Esophagus squamous epithelium (tissue), 5 donors: ENCODE data around the gene OLAH. TPM values are rescaled to one million over a fixed set of nuclear protein-coding genes. Genes with fewer than 3 reads are reported as not detected.

Experiments
- DNase-seq: peaks from one replicate; lab custom pipeline; 2025; lab: John Stamatoyannopoulos, UW
- H3K27ac ChIP-seq, 4 donors: fragments of 200-600 bp; sonication (generic); one replicate each; pipeline ENCODE4 v1.5.1; 2016 to 2019; ENCODE audit warnings: mild to moderate bottlenecking in 1 of 4
- H3K27me3 ChIP-seq, 4 donors: fragments of 200-600 bp; sonication (generic); 1 replicate in 3 of 4; 2 replicates in 1 of 4; pipeline versions ENCODE4 v1.5.1 to v1.6.0; 2017 to 2021; ENCODE audit warnings: antibody characterized with exemption in 1 of 4
- H3K36me3 ChIP-seq, 3 donors: fragments of 200-600 bp; sonication (generic); one replicate each; pipeline ENCODE4 v1.5.1; 2016 to 2019
- H3K4me1 ChIP-seq, 3 donors: fragments of 200-600 bp; sonication (generic); one replicate each; pipeline ENCODE4 v1.5.1; 2017 to 2019
- H3K4me3 ChIP-seq, 4 donors: fragments of 200-600 bp; sonication (generic); 1 replicate in 3 of 4; 2 replicates in 1 of 4; pipeline ENCODE4 v1.5.1; 2016 to 2019; ENCODE audit warnings: mild to moderate bottlenecking in 2 of 4, moderate library complexity in 1 of 4
- H3K9me3 ChIP-seq, 3 donors: fragments of 200-600 bp; sonication (generic); one replicate each; pipeline ENCODE4 v1.5.1; 2016 to 2019
- POLR2A ChIP-seq, 4 donors: fragments of 450-650 bp; IDR thresholded peaks; one replicate each; pipeline ENCODE4 v1.6.1; 2017; ENCODE audit warnings: antibody characterized with exemption in 4 of 4, mild to moderate bottlenecking in 4 of 4, moderate library complexity in 3 of 4
- whole genome bisulfite sequencing, 2 donors: methylation state at CpG; one replicate each; pipeline ENCODE4 v1.1.5; 2018; 5-methylcytosine and 5-hydroxymethylcytosine counted together
- intact Hi-C: fragments of 100-400 bp; cut with DNase I; formaldehyde crosslinking; loops from one replicate; pipeline ENCODE4 v1.15.0; 2022
- total RNA-seq, 4 donors: library from RNA; depleted of rRNA; stranded (reverse); fragments of >200 nt; gene quantifications; one replicate each; pipeline ENCODE4 v1.1.0, GENCODE V29; 2016
- TF ChIP-seq, protein P1 (sequence below), 6 experiments: fragments of 450-650 bp in 4 of 6; fragments of 200-600 bp in 2 of 6; sonication (generic) in 2 of 6; IDR thresholded peaks; one replicate each; pipeline ENCODE4 v1.5.1; 2016 to 2019; ENCODE audit warnings: antibody characterized with exemption in 6 of 6, mild to moderate bottlenecking in 4 of 6, moderate library complexity in 4 of 6
- donor health status: DM: yes; HTN: yes; CAD: no.

Gene OLAH
- total RNA-seq, 4 donors from 2014 or later, result 0.57 to 9.4 (median 5.1) TPM

DNA sequence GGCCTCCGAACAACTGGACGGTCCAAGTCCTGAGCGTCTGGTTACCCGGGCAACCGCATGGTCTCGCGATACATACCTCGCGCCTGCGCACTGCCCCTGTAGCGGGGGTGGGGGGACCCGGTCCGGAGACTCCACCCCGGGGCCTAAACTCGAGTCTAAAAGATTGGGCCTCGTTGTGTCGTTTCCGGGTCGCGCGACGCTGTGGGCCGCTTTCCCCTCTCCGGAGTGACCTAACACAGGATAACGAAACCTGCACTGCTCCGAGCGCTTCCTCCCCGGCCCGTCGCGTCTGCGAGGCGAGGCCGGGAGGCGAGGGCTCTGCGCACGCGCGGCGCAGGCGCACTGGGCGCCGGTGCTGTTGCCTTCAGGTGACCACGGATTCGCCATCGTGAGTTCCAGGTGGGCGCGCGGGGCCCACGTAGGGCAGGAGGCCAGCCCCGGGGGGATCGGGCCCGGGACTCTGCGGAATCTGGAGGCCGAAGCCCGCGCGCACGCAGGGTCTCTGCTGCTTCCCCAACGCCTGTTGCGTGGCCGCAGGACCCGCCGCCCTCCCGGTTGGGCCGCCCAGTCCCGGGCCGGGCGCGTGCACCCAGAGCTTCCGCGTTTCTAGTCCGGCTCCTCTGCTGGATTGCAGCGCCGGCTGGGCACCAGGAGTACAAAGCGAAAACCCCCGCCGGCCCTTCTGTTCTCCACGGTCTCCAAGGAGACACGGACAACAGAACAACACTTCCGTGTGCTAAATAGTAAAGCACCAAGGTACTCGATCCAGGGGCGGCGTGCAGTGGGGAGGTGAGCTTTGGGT, 53.5 kb downstream of the OLAH start, which contains the start of gene RPP38:
Gene RPP38, plus strand, starts transcription at position 345 of the 802 bp plus-strand sequence. CDS start 5,960 bp downstream, outside the sequence.
- peaks cover 0 to 17% (median 3%) of the 10 kb centered on the region in 3 donors for H3K36me3 ChIP-seq
- WGBS, 2 donors, result 0% methylated on average over 15 to 21 of the region's 84 CpGs
- peak within 1 kb of the TSS; percentile 64 to 99 (median 78) for H3K4me3 ChIP-seq
- peaks cover 16 to 33% (median 21%) of the 10 kb centered on the region in 3 donors for H3K4me1 ChIP-seq
- TF ChIP-seq, protein P1, sequence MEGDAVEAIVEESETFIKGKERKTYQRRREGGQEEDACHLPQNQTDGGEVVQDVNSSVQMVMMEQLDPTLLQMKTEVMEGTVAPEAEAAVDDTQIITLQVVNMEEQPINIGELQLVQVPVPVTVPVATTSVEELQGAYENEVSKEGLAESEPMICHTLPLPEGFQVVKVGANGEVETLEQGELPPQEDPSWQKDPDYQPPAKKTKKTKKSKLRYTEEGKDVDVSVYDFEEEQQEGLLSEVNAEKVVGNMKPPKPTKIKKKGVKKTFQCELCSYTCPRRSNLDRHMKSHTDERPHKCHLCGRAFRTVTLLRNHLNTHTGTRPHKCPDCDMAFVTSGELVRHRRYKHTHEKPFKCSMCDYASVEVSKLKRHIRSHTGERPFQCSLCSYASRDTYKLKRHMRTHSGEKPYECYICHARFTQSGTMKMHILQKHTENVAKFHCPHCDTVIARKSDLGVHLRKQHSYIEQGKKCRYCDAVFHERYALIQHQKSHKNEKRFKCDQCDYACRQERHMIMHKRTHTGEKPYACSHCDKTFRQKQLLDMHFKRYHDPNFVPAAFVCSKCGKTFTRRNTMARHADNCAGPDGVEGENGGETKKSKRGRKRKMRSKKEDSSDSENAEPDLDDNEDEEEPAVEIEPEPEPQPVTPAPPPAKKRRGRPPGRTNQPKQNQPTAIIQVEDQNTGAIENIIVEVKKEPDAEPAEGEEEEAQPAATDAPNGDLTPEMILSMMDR (IDR thresholded peaks at IDR 0.05), result peak in 1 of 6 experiments; percentile 5
- TF ChIP-seq POLR2A (IDR thresholded peaks at IDR 0.05), result peak in 2 of 4 donors; percentile 44 to 73
- intact Hi-C loops, result loop anchor here (10.0 kb wide), 1 partner anchor 142 kb away; the partner anchor contains the start of genes DCLRE1C and MEIG1
- no peaks in the 10 kb centered on the region for H3K9me3 ChIP-seq
- DNase-seq, result peak; percentile 85
- H3K27ac ChIP-seq, result peak within 1 kb of the TSS; percentile 93 to 98 (median 95)
- no peaks in the 10 kb centered on the region for H3K27me3 ChIP-seq

DNA sequence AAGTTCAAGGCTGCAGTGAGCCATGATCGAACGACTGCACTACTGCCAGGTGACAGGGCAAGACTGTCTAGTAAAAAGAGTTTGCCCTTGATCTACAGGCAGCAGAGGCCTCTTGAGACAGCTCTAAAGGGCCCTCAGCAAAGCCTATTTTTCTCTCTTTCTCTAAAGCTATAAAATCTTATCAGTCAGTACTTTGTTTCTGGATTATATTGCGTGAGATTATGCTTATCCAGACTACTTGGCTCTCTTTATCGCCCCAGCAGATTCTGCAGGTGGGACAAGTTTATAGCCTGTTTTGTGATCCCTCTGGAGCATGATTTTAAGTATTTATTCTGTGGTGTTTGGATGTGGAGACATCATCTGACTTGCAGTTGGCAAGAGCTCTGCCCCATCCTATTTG, 56.1 kb downstream of the OLAH start:
- 89 to 91% methylated on average over 4 of the region's 4 CpGs for WGBS, 2 donors
- H3K27me3 ChIP-seq, result no peaks in the 10 kb centered on the region
- no peak for TF ChIP-seq POLR2A (IDR thresholded peaks at IDR 0.05)
- TF ChIP-seq, protein P1 (IDR thresholded peaks at IDR 0.05), result no peak
- H3K4me1 ChIP-seq, result peaks cover 16 to 33% (median 21%) of the 10 kb centered on the region in 3 donors
- no peak overlapping the region for H3K27ac ChIP-seq
- intact Hi-C loops, result loop anchor here (10.0 kb wide), 1 partner anchor 145 kb away; the partner anchor contains the start of genes DCLRE1C and MEIG1
- peaks cover 0 to 43% (median 21%) of the 10 kb centered on the region in 3 donors for H3K36me3 ChIP-seq
- DNase-seq, result no peak
- no peak overlapping the region for H3K4me3 ChIP-seq
- H3K9me3 ChIP-seq, result no peaks in the 10 kb centered on the region

DNA sequence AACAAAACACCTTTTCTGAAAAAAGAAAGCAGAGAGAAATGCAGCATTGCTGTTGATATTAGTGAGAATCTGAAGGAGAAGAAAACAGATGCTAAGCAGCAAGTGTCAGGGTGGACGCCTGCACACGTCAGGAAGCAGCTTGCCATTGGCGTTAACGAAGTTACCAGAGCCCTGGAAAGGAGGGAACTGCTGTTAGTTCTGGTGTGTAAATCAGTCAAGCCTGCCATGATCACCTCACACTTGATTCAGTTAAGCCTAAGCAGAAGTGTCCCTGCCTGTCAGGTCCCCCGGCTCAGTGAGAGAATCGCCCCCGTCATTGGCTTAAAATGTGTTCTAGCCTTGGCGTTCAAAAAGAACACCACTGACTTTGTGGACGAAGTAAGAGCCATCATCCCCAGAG, 59.8 kb downstream of the OLAH start:
- DNase-seq, result no peak
- Histone ChIP-seq H3K4me3 (no peak overlapping the region), H3K27ac (no peak overlapping the region), H3K27me3 (no peaks in the 10 kb centered on the region), H3K36me3 (peaks cover 0 to 77% (median 23%) of the 10 kb centered on the region in 3 donors), H3K9me3 (no peaks in the 10 kb centered on the region), H3K4me1 (peaks cover 8 to 26% (median 13%) of the 10 kb centered on the region in 3 donors)
- WGBS, 2 donors, result 87 to 93% methylated on average over 8 to 9 of the region's 9 CpGs
- intact Hi-C loops, result no loop called here
- TF ChIP-seq, protein P1 (IDR thresholded peaks at IDR 0.05), result no peak
- TF ChIP-seq POLR2A (IDR thresholded peaks at IDR 0.05), result no peak

DNA sequence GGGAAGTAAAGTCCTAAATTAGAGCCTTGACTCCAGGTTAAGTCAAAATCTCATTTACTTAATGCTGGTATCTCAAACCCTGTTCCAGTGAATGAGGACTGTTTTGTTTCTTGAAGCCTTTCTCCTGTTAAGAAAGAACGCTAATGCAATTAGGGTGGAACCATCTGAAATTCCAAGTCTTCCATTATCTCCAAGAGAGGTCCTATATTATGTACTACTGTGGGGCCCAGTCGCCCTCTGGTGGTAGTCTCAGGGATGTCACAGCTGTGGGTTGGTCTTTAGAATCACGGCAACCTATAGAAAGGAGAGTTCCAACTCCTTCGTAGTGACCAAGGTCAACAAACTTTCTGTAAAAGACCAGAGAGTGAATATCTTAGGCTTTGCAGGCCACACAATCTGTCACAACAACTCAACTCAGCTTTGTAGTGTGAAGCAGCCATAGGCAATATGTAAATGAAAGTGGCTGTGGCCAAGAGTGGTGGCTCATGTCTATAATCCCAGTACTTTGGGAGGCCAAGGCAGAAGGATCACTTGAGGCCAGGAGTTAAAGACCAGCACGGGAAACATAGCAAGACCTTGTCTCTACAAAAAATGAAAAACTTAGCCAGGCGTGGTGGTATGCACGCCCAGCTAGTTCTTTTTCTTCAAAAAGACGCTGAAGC, 62.7 kb downstream of the OLAH start:
- peak; percentile 2 for DNase-seq
- intact Hi-C loops, result no loop called here
- H3K4me1 ChIP-seq, result peaks cover 0 to 7% (median 0%) of the 10 kb centered on the region in 3 donors
- TF ChIP-seq, protein P1 (IDR thresholded peaks at IDR 0.05), result peak; percentile 68 to 93 (median 86)
- no peak for TF ChIP-seq POLR2A (IDR thresholded peaks at IDR 0.05)
- H3K9me3 ChIP-seq, result no peaks in the 10 kb centered on the region
- WGBS, 2 donors, result 43% methylated on average over 8 of the region's 8 CpGs
- peak overlapping the region in 1 of 4 donors; percentile 3 for H3K27ac ChIP-seq
- no peak overlapping the region for H3K4me3 ChIP-seq
- H3K27me3 ChIP-seq, result no peaks in the 10 kb centered on the region
- H3K36me3 ChIP-seq, result peaks cover 0 to 97% (median 22%) of the 10 kb centered on the region in 3 donors
